Stimulated activated CD8-positive, alpha-beta memory T cell treated with anti-CD3 and anti-CD28 coated beads, Interleukin-12 subunit alpha, Interleukin-12 subunit beta, amount 100 ng/mL, for 4 hours (primary cell): Measurements from ENCODE around the gene FGFRL1.

ENCODE experiments used
- DNase-seq: peaks from one replicate; pipeline ENCODE4 v3.0.0-alpha.2; 2020; ENCODE audit warnings: low read depth

Gene FGFRL1, protein sequence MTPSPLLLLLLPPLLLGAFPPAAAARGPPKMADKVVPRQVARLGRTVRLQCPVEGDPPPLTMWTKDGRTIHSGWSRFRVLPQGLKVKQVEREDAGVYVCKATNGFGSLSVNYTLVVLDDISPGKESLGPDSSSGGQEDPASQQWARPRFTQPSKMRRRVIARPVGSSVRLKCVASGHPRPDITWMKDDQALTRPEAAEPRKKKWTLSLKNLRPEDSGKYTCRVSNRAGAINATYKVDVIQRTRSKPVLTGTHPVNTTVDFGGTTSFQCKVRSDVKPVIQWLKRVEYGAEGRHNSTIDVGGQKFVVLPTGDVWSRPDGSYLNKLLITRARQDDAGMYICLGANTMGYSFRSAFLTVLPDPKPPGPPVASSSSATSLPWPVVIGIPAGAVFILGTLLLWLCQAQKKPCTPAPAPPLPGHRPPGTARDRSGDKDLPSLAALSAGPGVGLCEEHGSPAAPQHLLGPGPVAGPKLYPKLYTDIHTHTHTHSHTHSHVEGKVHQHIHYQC

DNA sequence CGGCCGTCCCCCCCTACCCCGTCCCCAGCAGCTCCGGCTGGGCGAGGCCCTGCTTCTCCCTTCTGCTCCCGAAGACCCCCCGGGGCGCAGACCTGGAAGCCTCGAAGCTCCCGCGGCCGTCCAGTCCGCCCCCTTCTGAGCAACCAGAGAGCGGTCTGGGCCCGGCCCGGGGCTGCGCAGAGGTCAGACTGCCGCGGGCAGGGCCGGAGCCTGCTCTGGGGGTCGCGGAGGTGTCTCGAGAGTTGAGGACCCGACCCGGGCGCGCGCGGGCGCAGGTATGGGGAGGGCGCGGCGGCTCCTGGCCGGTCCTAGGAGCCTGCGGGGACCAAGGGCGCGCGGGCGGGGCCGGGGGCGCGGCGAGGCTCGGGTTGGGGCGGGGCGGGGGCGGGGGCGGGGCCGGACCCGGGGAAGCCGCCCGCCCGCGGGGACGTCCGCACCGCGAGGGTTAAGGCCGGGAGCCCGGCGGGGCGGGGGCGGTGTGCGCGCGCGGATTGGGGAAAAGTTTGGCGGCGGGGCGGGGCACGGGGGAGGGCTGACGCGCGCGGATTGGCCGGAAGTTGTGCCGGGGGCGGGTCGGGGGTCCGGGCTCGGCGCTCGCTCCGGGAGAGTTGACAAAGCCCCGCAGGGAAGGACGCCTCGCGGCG lies at the start of gene FGFRL1:
Gene FGFRL1 (plus strand): TSS at position 605 of the 644 bp plus-strand sequence. CDS start 860 bp downstream, outside the sequence.
- peak; percentile 81 for DNase-seq

DNA sequence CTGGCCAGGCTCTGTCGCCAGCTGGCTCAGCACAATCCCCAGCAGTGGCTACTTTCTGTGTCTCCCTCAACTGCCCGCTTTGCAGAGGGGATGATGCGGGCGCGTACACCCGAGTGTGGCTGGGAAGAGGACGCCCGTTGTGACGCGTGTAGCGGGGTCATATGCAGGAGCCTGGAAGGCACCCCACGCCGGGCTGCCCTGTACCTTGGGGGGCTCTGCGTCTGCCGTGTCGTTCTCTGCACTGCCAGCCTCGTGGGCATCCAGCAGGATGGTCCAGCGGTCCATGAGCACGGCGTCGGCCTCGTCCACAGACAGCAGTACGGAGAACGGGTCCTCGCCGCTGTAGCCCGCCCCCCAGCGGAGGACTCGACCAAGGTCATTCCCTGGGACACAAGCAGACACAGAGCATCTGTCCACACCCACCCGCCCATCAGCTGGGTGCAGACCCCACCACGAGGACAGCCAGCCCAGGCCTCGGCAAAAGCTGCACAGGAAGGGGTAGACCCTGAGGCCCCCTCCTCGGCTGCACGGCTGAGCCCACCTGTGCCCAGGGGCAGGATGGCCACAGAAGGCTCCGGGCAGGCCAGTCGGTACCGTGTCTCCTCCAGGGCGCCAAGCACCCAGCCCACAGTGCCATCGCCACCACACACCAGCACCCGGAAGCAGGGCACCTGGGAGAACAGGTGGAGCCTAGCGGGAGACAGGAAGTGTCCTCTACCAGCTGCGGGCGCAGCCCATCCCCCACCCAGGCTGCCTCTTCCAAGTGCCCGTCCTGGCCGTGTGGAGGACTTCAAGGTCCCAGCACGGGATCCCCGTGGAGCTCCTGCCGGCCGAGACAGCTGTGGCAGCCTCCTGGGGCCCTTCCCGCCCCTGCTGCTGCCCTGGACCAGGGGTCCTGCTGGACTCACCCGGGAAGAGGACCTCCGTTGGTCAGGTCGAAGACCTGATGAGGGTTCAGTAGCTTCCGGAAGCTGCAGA lies 48.9 kb upstream of the FGFRL1 start:
- DNase-seq = no peak

- no peak for DNase-seq
These were observed 47.9 kb upstream of the FGFRL1 start for GRCh38 chr4:963276-964225.

DNA sequence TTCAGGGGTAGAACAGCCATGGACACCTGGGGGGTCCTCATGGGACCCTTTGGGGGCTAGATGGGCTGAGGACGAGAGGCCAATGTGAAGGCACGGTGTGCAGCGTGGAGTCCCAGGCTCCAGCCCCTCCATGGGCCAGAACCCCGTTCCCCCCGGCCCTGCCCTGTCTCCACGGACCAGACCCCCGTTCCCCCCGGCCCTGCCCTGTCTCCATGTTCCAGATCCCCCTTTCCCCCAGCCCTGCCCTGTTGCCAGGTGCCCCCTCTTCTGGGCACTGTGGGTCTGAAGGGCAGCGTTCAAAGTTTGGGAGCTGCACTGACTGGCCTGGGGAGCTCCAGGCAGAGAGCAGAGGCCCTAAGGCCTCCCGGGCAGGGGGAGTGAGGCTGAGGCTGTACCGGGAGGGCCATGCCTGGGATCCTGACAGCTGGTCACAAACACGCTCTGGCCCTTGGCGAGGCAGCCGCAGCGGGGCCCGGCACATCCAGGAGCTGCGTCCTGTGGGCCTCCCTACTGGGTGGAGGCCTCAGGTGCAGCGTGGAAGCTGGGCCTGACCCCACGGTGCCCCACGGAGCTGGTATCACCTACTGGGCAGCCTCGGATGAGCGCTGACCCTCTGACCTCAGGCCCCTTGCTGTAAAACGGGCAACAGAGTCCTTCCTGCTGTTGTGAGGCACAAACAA lies 46.9 kb upstream of the FGFRL1 start:
- DNase-seq = no peak

DNA sequence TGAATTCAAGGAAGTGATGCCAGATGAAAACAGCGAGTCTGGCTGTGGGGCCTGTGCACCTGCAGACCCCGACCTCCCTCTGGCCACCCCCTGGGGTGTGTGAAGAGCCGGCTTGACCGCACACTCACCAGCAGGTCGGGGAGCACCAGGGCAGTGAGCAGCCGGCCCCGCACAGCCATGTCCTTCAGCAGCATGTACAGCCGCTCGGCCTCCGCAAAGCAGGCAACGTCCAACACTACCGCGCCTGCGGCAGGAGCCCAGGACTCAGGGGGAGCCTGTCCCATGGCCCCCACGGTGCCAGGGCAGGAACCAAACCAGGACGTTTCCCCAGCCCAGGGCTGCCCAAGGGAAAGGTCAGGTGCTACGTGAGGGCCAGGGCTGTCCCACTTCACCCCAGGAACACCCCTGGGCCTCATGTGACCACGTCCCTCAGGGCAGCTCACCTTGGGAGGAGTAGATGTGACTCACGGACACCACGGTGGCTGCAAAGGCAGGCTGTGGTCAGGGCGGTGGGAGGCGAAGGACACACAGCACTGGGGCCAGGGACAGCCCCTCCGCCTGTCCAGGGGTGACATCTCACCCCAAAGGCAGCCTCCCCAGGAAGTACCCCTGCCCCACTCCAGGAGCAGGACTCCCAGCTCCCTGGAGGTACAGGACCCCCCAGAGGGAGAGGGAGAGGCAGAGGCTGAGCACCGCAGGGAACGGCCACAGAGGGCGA lies 46.2 kb upstream of the FGFRL1 start:
- no peak for DNase-seq

DNA sequence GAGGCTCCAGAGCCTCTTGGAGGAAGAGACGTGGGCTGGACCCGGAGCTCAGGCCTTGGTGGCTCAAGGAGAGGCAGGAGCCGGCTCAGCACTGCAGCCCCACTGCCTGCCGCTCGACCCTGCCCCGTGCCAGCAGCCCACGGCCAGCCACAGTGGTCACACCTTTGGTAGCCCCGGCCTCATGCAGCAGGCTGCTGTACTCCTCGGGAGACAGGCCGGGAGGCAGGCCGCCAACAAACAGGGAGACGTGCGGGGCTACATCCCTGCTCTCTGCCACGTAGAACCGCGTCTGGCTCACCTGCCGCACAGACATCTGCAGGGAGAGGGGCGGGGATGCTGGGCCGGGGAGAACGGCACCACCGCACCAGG lies 45.7 kb upstream of the FGFRL1 start:
- no peak for DNase-seq

- DNase-seq = no peak
These were observed 44.9 kb upstream of the FGFRL1 start for GRCh38 chr4:966266-967112.

GRCh38 chr4:967113-968104 lies 44.0 kb upstream of the FGFRL1 start:
- DNase-seq = no peak

GRCh38 chr4:968221-968620 lies 43.2 kb upstream of the FGFRL1 start:
- DNase-seq = no peak

- DNase-seq = no peak
These were observed 42.6 kb upstream of the FGFRL1 start for GRCh38 chr4:968621-969394.

- peak; percentile 33 for DNase-seq
These were observed 41.2 kb upstream of the FGFRL1 start for GRCh38 chr4:970046-970745.

DNA sequence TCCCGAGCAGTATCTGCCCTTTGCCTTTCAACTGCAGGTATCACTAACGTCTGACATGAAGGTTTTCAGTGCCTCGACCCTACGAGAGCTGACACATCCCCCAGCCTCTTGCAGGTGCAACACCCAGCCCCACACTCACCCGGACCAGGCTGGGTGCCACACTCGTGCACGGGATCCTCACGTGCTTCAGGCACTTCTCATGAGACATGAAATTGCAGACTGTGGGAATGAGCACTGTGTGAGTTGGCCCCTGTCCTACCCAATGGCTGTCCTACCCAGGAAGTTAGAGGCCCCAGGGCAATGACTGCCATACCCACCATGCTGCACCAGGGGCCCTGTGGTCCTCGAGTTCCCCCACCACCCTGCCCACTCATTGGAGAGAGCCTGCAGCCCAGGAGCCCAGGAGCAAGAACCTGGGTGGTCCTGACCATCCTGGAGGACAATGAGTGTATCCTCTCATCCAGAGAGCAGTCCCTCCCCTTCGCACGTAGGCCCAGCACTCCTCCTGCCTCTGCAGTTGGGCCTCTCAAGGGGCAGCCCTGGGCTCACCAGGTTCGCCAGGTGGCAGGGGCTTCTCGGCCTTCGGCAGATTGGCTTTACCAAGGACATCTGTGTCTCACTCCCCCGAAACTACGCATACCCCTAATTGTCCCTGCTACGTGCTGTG lies 40.4 kb upstream of the FGFRL1 start:
- DNase-seq = no peak

- no peak for DNase-seq
These were observed 39.5 kb upstream of the FGFRL1 start for GRCh38 chr4:971666-972500.

DNA sequence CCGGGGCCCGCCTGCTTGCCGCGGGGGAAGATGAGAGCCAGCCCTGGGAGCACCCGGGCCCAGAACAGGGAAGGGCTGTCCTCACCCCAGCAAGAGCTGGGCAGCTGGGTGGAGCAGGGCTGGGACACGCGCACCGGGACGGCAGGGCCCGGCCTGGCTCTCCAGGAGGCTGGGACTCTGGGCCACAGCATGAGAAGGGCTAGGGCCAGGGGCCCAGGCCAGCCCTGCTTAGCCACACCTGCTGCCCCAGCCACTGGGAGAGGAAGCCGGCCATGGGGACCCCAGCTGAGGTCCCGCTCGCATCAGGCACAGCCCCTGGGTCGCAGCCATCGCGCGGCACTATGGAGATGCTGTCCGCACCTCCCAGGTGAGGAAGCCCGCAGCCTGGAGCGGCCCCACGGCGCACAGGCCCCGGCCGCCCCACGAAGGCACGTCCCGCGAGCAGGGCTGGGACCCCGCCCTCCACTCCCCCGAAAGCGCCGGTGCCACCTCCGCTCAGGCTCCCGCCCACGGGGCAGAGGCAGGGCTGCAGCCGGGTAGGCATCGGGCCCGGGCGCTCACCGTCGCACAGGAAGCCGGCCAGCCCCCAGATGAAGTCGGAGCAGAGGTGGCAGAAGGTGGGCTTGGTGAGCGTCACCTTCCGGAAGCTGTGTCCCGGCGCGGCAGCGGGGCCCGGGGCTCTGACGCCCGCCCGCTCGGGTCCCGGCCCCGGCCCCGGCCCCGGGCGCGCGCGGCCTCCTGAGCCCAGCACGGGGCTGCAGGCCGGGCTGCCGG lies 38.6 kb upstream of the FGFRL1 start:
- DNase-seq = peak; percentile 65
